Stomach (tissue), 9 donors: ENCODE results near the gene LRP1B. TPM values are rescaled to one million over a fixed set of nuclear protein-coding genes. Genes with fewer than 3 reads are reported as not detected.

Experiments used
- DNase-seq, 2 donors: peaks; one replicate each; pipeline versions ENCODE4 v3.0.0 to v3.0.0-alpha.2; 2013 to 2019
- H3K27ac ChIP-seq, 5 donors: fragments of 200-600 bp in 4 of 5; sonication (generic) in 4 of 5; one replicate each; pipeline ENCODE4 v1.5.1; 2013 to 2019; ENCODE audit warnings: mild to moderate bottlenecking in 1 of 5, moderate library complexity in 1 of 5
- H3K27me3 ChIP-seq, 3 donors: fragments of 200-600 bp; sonication (generic); one replicate each; pipeline ENCODE4 v1.5.1; 2017 to 2019; ENCODE audit warnings: mixed run types in 1 of 3
- H3K36me3 ChIP-seq, 4 donors: fragments of 200-600 bp; sonication (generic); 1 replicate in 3 of 4; 2 replicates in 1 of 4; pipeline ENCODE4 v1.5.1; 2016 to 2019
- H3K4me1 ChIP-seq, 4 donors: fragments of 200-600 bp; sonication (generic); one replicate each; pipeline ENCODE4 v1.5.1; 2016 to 2019
- H3K4me3 ChIP-seq, 4 donors: fragments of 200-600 bp; sonication (generic) in 3 of 4; one replicate each; pipeline ENCODE4 v1.5.1; 2016 to 2019; ENCODE audit warnings: mild to moderate bottlenecking in 1 of 4
- H3K9me3 ChIP-seq, 4 donors: fragments of 200-600 bp; sonication (generic); one replicate each; pipeline ENCODE4 v1.5.1; 2016 to 2019
- EP300 ChIP-seq: sonication (generic); formaldehyde crosslinking; IDR thresholded peaks from one replicate; pipeline ENCODE4 v1.6.1; 2017; ENCODE audit warnings: antibody characterized with exemption
- POLR2A ChIP-seq, 4 donors: fragments of 450-650 bp; IDR thresholded peaks; one replicate each; pipeline ENCODE4 v1.6.1; 2016; ENCODE audit warnings: antibody characterized with exemption in 4 of 4, control low read depth in 2 of 4, mild to moderate bottlenecking in 1 of 4, moderate library complexity in 1 of 4
- POLR2AphosphoS5 ChIP-seq, 3 donors: sonication (generic); formaldehyde crosslinking; IDR thresholded peaks; one replicate each; pipeline ENCODE4 v1.6.1; 2016; ENCODE audit warnings: antibody characterized with exemption in 3 of 3
- WGBS, 5 donors: extraction: QIAGEN DNeasy Blood & Tissue Kit in 3 of 5; methylation state at CpG; one replicate each; pipeline versions ENCODE4 v1.1.5 to v1.1.7; 2013 to 2018; 5-methylcytosine and 5-hydroxymethylcytosine counted together
- intact Hi-C: fragments of 100-400 bp; cut with DNase I; formaldehyde crosslinking; loops from one replicate; pipeline ENCODE4 v1.15.1; 2023; ENCODE audit warnings: low total_unique reads
- polyA plus RNA-seq, 3 donors: library from polyadenylated mRNA; stranded (reverse); fragments of 200-250 nt; gene quantifications; one replicate each; pipeline ENCODE4 v1.2.3, GENCODE V29; 2013
- total RNA-seq, 5 donors: library from RNA; depleted of rRNA; stranded (reverse); fragments of >200 nt; gene quantifications; one replicate each; pipeline versions ENCODE4 v1.1.0 to v1.2.3, GENCODE V29; 2014 to 2016
- TF ChIP-seq, protein P1 (sequence below), 7 experiments: fragments of 450-650 bp in 4 of 7; fragments of 200-600 bp in 3 of 7; sonication (generic) in 3 of 7; IDR thresholded peaks; one replicate each; pipeline ENCODE4 v1.5.1; 2016 to 2019; ENCODE audit warnings: antibody characterized with exemption in 7 of 7, control low read depth in 2 of 7, mild to moderate bottlenecking in 1 of 7
- donor health status: healthy with polysubstance abuse.
- donor health status: Bipolar disorder and iron deficiency.
- donor health status: healthy.

LRP1B gene
- total and polyA plus RNA-seq, 8 donors = under 0.01 to 9.0 (median 0.38) TPM

GRCh38 chr2:140711867-140712266 is 1418.9 kb downstream of the LRP1B start:
- peak in 1 of 2 donors; percentile 1 for DNase-seq
- H3K27me3 ChIP-seq = no peaks in the 10 kb centered on the region
- no peaks in the 10 kb centered on the region for H3K9me3 ChIP-seq
- no peak overlapping the region for H3K4me3 ChIP-seq
- TF ChIP-seq POLR2AphosphoS5 (IDR thresholded peaks at IDR 0.05) = no peak
- TF ChIP-seq POLR2A (IDR thresholded peaks at IDR 0.05) = no peak
- TF ChIP-seq, protein P1, sequence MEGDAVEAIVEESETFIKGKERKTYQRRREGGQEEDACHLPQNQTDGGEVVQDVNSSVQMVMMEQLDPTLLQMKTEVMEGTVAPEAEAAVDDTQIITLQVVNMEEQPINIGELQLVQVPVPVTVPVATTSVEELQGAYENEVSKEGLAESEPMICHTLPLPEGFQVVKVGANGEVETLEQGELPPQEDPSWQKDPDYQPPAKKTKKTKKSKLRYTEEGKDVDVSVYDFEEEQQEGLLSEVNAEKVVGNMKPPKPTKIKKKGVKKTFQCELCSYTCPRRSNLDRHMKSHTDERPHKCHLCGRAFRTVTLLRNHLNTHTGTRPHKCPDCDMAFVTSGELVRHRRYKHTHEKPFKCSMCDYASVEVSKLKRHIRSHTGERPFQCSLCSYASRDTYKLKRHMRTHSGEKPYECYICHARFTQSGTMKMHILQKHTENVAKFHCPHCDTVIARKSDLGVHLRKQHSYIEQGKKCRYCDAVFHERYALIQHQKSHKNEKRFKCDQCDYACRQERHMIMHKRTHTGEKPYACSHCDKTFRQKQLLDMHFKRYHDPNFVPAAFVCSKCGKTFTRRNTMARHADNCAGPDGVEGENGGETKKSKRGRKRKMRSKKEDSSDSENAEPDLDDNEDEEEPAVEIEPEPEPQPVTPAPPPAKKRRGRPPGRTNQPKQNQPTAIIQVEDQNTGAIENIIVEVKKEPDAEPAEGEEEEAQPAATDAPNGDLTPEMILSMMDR (IDR thresholded peaks at IDR 0.05) = no peak
- TF ChIP-seq EP300 = no peak
- intact Hi-C loops = no loop called here
- WGBS, 5 donors = 65 to 84% (median 76%) methylated on average over 3 of the region's 3 CpGs
- no peak overlapping the region for H3K27ac ChIP-seq
- no peaks in the 10 kb centered on the region for H3K4me1 ChIP-seq
- H3K36me3 ChIP-seq = no peaks in the 10 kb centered on the region

DNA sequence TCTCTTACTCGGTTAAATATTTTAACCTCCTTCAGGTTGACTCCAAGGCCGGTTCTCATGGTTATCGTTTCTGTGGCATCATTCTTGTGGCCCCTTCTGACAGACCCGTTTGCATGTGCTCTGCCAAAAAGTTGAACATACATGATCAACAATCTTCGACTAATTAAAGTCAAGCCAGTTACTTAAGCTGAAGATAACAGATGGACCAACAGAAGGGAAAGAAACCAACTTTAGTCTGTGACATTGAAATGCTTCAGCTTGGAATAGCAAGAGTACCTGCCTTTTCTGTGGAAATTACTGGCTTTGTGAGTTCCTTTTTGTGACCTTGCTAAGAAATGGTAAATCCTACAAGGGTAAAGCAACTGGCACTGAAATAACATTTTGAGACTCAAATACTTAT is 1429.1 kb downstream of the LRP1B start:
- DNase-seq = no peak
- WGBS, 5 donors = 89 to 95% (median 92%) methylated on average over 5 of the region's 5 CpGs
- Histone ChIP-seq H3K27ac (no peak overlapping the region), H3K36me3 (no peaks in the 10 kb centered on the region), H3K4me1 (no peaks in the 10 kb centered on the region), H3K4me3 (no peak overlapping the region), H3K9me3 (no peaks in the 10 kb centered on the region), H3K27me3 (no peaks in the 10 kb centered on the region)
- no peak for TF ChIP-seq EP300
- no peak for TF ChIP-seq POLR2A (IDR thresholded peaks at IDR 0.05)
- intact Hi-C loops = no loop called here

- intact Hi-C loops = no loop called here
- Histone ChIP-seq H3K4me1 (no peaks in the 10 kb centered on the region), H3K4me3 (no peak overlapping the region), H3K27ac (no peak overlapping the region), H3K36me3 (no peaks in the 10 kb centered on the region), H3K9me3 (no peaks in the 10 kb centered on the region), H3K27me3 (no peaks in the 10 kb centered on the region)
- no peak for DNase-seq
- TF ChIP-seq EP300 (no peak), POLR2A (IDR thresholded peaks at IDR 0.05) (no peak), POLR2AphosphoS5 (IDR thresholded peaks at IDR 0.05) (no peak)
- TF ChIP-seq, protein P1 (IDR thresholded peaks at IDR 0.05) = no peak
- 63 to 80% (median 68%) methylated on average over 2 of the region's 2 CpGs for WGBS, 5 donors
Measured at GRCh38 chr2:140698636-140699035, 1432.2 kb downstream of the LRP1B start.

DNA sequence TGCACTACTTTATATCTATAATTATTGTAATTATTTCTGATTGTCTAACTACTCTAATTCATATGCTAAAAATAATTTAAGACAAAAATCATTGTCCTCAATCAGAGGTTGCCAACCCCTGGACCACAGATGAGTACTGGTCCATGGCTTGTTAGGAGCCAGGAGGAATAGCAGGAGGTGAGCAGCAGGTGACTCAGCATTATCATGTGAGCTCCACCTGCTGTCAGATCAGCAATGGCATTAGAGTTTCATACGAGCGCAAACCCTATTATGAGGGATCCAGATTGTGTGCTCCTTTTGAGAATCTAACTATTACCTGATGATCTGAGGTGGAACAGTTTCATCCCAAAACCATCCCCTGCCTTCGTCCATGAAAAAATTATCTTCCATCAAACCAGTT is 1434.4 kb downstream of the LRP1B start:
- WGBS, 5 donors = 83 to 86% (median 85%) methylated on average over 3 of the region's 3 CpGs
- DNase-seq = peak in 1 of 2 donors; percentile 22
- intact Hi-C loops = no loop called here
- TF ChIP-seq, protein P1 (IDR thresholded peaks at IDR 0.05) = peak in 1 of 7 experiments; percentile 17
- TF ChIP-seq POLR2AphosphoS5 (IDR thresholded peaks at IDR 0.05) = no peak
- no peak for TF ChIP-seq POLR2A (IDR thresholded peaks at IDR 0.05)
- no peak for TF ChIP-seq EP300
- no peaks in the 10 kb centered on the region for H3K9me3 ChIP-seq
- no peaks in the 10 kb centered on the region for H3K4me1 ChIP-seq
- no peaks in the 10 kb centered on the region for H3K27me3 ChIP-seq
- H3K36me3 ChIP-seq = no peaks in the 10 kb centered on the region
- H3K4me3 ChIP-seq = no peak overlapping the region
- H3K27ac ChIP-seq = no peak overlapping the region

- intact Hi-C loops = no loop called here
- no peak overlapping the region for H3K4me3 ChIP-seq
- 78 to 95% (median 91%) methylated on average over 1 of the region's 1 CpG for WGBS, 5 donors
- no peak overlapping the region for H3K27ac ChIP-seq
- no peaks in the 10 kb centered on the region for H3K4me1 ChIP-seq
- TF ChIP-seq POLR2A (IDR thresholded peaks at IDR 0.05) (no peak), EP300 (no peak), POLR2AphosphoS5 (IDR thresholded peaks at IDR 0.05) (no peak)
- TF ChIP-seq, protein P1 (IDR thresholded peaks at IDR 0.05) = no peak
- no peaks in the 10 kb centered on the region for H3K36me3 ChIP-seq
- H3K27me3 ChIP-seq = no peaks in the 10 kb centered on the region
- DNase-seq = peak in 1 of 2 donors; percentile 2
- no peaks in the 10 kb centered on the region for H3K9me3 ChIP-seq
Measured at GRCh38 chr2:140695155-140695554, 1435.7 kb downstream of the LRP1B start.
